Left colon (tissue), 2 donors: ENCODE measurements around the gene MKX. TPM values are rescaled to one million over a fixed set of nuclear protein-coding genes. Genes with fewer than 3 reads are reported as not detected.
"Not testable (repeated sequence)": the region's sequence is repeated elsewhere in the genome, so short reads cannot be mapped to it uniquely, and the experiment has no call there.

Experiments used
- ATAC-seq: fragments of 200-7000 bp; cut with Tn5 transposase; one replicate; pipeline ENCODE4 v1.9.1; 2020; ENCODE audit warnings: mild to moderate bottlenecking, moderate library complexity
- DNase-seq, 2 donors: peaks; one replicate each; pipeline ENCODE4 v3.0.0-alpha.2; 2020
- intact Hi-C, 2 donors: fragments of 100-400 bp; cut with DNase I in 1 of 2; cut with micrococcal nuclease in 1 of 2; formaldehyde crosslinking; loops; one replicate each; pipeline versions ENCODE4 v1.11.2 to v1.14.0; 2022; cut with DNase I, micrococcal nuclease
- total RNA-seq, 2 donors: library from RNA; stranded (reverse); fragmentation: NEBNext Ultra II Directional; extraction: Animal tissue kit (Norgen Biotek cat#: 25700); gene quantifications; one replicate each; pipeline ENCODE4 v1.2.1, GENCODE V29; 2021
- donor health status: DM: no; HTN: no; CAD: no.
- donor health status: DM: yes; HTN: yes; CAD: no.

The MKX gene
- total RNA-seq, 2 donors from 2014 or later, result 0.06 to 0.75 TPM

DNA sequence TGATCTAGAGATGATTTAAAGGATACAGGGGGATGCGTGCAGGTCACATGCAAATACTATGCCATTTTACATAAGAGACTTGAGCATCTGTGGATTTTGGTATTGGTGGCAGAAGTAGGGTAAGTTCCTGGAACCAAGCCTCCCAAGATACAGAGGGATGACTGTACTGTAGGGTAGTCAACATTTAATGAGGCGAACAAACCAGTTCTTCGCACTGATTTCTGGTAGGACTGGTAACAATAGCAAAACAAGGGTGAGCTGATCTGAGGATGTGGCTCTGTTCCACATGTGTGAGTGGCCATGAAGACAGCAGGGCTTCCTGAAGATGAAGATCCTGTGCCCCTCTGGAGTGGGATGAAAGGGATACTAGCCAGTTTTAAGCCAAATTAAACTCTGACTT is 36.3 kb downstream of the MKX start:
- DNase-seq (no peak), ATAC-seq (no peak)
- intact Hi-C loops, result no loop called here

DNA sequence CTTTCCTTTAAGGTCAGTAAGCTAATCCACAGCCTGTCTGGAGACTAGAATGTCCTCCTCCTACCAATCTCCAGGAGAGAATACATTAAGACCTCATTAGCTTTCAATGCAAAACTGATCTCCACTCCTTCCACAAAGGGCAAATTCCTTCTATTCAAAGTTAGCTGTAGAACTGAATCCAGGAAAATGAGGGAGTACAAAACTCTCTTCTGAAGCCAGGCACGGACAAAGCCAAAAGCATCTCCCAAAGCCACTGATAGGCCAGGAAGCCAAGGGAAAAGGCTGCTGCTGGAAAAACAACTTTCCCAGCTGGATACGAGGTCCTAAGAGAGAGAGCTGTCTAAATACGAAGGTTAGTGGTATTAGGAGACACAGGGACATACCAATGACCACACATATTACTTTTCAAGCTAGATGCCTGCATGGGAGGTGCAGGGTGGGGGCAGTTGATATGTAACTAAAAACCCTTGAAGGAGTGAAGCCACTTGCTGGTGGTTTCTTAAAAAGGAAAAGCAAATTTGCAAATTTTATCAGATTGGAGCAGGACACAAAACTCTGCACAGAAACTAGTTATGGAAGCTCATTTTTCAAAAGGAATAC is 43.6 kb downstream of the MKX start:
- ATAC-seq, result no peak

DNA sequence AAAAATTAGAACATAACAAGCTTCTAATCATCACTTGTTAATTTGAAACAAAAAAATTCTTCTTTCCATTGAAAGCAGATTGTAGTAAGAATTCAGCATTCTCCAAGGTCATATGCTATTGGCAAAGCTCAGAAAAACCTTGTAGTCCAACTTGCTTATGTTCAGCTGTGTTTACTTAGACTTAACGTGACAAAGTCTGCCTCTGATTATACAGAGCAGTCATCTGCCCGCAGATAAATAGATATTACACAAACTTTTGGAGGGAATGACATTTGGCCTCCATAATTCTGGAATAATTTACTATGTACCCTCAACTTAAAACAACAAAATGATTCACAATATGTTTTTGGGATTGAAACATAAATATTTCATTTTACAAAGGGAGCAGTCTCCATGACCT is 45.8 kb downstream of the MKX start:
- ATAC-seq (no peak), DNase-seq (no peak)
- intact Hi-C loops, result no loop called here

More for the DNA sequence above, 43.6 kb downstream of the MKX start:
- no peak for DNase-seq
- intact Hi-C loops, result no loop called here

DNA sequence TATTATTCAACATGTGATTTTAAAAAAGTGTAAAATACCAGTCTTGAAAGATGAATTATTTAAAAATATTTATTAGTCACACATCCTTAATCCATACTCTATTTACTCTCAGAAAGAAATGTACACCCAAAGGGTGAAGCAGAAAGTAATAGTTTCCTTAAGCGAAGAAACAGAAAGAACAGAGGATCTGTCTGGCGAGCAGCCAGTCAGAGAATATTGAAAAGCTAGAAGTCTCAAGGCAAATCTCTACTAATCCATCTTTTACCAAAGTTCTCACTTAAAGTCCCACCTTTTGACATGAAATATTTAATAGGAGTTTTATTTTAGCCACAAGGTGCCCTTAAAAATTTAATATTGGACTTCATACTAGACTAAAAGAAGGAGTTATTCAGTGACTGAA is 46.7 kb downstream of the MKX start:
- DNase-seq (no peak), ATAC-seq (no peak)
- intact Hi-C loops, result no loop called here

DNA sequence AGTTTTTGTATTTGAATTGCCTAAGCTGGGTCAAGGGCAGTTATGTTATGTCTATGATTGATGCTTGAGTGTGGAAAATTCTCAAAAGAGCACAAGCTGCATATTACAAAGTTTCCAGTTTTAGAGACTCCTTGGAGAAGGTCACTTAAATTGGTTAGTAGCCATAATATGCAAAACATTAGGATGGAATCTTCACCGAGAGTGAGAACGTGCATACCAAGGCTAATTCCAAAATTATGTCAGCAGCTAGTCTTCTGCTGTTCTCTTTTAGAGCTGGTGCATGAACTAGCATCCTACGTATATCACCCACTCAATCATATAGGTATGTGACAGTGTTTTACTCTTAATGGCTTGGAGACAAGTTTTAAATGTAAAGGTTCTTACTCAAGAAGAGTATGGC is 49.2 kb downstream of the MKX start:
- DNase-seq (no peak), ATAC-seq (no peak)
- intact Hi-C loops, result no loop called here

DNA sequence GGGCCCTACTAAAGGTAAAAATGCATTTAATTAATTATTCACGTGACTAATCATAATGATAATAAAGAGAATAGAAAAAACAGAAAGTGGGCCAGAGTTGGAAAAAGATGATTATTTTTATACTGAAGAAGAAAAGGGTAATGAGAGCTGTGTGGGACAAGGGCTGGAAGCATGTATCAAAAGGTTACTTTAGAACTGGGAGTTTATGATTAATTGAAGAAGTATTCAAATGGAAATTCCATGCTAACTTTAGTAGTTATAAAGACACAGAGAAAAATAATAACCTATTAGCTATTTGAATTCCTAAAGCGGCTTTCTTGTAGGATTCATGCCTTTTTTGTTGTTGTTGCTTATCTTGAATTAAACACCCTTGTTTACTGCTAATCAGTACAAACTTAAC is 49.9 kb downstream of the MKX start:
- no peak for ATAC-seq
- intact Hi-C loops, result no loop called here
- DNase-seq, result no peak

DNA sequence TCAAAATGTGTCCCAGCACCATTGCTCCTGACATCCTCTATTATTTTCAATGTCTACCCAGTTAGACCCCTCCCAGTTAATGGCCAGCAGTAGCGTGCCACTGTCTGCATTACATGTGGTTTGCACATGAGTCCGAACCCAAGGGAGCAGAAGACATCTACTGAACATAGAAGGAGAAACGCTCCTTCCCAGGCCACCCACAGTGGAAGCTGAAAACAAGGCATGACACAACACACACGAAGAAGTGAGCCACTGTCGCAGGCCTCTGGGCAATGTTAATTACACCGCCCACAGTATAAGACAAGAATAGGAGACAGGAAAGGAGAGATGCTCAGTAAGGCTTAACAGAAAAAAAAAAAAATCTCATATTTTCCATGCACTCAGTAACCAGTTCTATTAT is 50.5 kb downstream of the MKX start:
- no peak for DNase-seq
- intact Hi-C loops, result no loop called here
- no peak for ATAC-seq

DNA sequence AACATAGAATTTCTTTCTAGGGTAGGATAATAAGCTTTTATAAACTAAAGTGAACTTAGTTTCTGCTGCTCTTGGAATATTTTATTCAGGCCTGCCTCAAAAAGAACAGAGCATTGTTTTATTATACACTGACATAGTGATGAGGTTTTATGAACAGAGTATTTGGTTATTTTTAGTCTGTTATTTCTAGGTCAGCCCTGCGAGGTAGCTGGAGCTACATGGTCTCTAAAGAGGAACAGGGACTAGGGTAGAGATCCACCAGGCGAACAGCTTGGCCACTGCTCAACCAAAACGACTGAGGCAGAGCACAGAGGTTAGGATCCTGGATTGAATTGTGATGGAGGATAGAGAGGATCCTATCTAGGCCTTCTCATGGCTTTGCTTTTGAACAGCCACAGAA is 53.0 kb downstream of the MKX start:
- ATAC-seq, result no peak

DNA sequence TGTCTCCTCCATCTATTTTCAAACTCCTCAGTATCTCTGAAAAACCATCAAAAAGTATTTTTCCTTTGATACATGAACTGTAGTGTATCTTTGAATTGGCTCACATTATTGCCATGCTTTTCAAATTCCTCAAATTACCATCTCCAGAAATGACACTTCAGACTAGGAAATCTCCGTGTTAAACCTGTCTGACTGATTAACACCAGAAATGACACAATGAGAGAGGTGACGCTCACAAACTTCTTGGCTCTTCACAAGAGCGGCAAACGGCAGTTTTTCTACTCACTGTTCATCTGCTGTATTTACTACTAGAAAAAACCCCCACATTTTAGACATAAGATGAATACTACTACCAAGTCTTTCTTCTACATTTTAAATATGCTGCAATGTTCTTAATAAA is 56.6 kb downstream of the MKX start:
- intact Hi-C loops, result no loop called here
- no peak for ATAC-seq
- DNase-seq, result no peak

More for the DNA sequence above, 53.0 kb downstream of the MKX start:
- intact Hi-C loops, result no loop called here
- no peak for DNase-seq

DNA sequence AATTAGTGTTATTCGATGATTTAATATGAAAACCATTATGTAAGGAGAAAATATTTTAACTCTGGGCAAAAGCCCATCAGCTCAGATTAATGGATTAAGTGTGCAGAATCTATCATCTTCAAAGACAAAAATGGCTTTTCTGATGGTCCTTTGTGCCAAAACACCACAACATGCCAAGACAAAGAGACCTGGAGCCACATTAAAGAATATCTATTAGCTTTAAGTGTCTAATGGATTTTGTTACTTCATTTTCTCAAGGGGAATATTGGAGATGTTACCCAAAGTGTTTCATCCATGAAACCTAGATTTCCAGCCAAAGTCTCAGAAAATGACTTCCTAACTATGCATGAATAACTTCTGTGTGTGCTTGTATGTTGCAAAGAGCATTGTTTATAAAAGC is 57.3 kb downstream of the MKX start:
- ATAC-seq, result no peak
- intact Hi-C loops, result no loop called here
- DNase-seq, result no peak

DNA sequence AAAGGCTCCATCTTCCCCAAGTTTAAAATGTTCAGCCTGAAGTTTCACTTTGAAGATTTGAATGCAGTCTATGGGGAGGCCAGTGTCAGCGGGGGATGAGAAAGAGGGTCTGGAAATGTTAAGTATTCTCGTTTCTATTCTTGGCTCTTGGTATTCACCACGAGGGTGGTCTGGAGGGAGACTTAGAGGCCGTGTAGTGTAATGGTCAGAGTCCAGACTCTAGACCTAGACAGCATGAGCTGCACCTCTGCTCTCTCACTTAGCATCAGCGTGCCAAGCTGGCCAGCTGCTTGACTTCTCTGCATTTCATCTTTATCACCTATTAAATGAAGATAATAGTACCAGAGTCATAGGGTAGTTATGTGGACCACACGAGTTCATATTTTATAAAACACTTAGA is 57.9 kb downstream of the MKX start:
- DNase-seq, result no peak
- no peak for ATAC-seq
- intact Hi-C loops, result no loop called here

DNA sequence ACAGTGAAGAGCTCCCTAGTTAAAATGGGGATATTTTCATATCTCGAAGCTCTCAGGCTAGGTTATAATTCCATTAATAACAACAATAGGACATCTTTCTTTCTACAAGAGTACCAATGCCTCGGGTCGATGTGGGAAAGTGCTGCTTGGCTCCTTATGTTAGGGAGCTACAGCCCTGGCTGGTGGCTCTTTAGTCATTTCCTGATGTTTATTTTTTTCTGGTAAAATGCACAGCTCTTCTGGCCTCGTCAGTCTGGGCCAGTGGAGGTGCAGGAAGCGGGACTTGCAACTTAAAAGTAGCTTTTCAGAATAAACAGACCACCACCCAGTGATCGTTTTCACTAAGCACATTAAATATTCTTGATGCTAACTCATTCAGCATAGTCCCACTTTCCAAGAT is 58.3 kb downstream of the MKX start:
- no peak for DNase-seq
- intact Hi-C loops, result no loop called here
- no peak for ATAC-seq

DNA sequence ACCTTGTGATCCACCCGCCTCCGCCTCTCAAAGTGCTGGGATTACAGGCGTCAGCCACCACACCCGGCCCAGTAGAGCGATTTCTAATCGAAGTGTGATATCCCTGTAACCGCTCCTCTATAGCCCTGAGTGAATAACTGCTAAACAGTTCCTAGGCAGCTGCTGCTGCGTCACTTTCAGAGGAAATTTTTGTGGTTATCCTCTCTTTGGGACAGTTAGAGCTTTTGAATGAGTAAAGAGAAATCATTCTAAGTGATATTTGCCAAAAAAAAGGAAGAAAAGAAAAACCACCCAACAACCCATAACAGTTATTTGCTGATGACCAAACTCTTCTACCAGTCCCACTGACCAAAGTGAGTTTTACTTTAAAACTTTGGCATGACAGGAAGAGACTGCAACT is 59.9 kb downstream of the MKX start:
- ATAC-seq (no peak), DNase-seq (no peak)
- intact Hi-C loops, result no loop called here

DNA sequence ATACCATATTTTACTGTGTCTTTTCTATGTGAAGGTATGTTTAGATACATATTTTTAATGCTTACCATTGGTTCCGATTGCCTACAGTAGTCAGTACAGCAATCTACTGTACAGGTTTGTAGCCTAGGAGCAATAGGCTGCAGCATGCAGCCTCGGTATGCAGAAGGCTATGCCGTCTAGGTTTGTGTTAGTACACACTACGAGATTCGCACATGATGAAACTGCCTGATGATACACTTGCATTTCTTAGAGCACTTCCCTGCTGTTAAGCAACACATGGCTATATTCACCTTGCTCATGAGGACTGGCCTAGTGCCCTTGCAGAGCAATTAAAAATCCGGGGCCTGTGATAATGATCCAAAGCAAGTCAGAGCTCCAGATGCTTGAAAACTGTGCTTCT is 62.4 kb downstream of the MKX start:
- no peak for DNase-seq
- intact Hi-C loops, result no loop called here
- ATAC-seq, result no peak

DNA sequence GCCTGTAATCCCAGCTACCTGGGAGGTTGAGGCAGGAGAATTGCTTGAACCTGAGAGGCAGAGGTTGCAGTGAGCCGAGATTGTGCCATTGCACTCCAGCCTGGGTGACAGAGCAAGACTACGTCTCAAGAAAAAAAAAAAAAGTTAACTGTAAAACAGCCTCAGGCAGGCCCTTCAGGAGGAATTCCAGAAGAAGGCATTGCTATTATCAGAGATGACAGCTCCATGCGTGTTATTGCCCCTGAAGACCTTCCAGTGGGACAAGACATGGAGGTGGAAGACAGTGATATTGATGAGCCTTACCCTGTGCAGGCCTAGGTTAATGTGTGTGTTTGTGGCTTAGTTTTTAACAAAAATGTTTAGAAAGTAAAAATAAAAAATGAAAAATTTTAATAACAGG is 63.8 kb downstream of the MKX start:
- intact Hi-C loops, ATAC-seq, DNase-seq: not testable (repeated sequence)

DNA sequence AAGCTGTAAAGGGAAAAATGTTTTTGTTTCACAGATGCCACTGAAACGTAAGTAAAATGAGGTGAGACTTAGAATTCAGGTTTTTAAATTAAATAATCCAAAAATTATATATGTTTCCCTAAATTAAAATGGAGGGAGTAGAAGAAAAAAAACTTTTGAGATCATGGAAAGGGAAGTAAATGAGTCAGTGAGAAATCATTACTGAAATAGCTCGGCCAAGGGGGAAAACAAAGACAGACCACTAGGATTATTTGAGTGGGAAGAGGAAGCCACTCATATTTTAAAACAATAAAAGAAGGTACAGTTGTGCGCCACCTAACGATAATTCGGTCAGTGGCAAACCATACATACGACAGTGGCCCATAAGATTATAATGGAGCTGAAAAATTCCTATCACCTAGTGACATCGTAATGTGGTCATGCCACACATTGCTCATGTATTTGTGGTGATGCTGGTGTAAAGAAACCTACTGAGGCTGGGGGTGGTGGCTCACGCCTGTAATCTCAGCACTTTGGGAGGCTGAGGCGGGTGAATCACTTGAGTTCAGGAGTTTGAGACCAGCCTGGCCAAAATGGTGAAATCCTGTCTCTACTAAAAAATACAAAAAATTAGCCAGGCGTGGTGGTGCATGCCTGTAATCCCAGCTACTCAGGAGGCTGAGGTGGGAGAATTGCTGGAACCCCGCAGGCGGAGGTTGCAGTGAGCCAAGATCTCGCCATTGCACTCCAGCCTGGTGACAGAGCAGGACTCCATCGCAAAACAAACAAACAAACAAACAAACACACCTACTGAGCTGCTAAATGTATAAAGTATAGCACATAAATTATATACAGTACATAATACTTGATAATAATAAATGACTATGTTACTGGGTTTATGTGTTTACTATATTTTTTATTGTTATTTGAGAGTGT is 64.7 kb downstream of the MKX start:
- intact Hi-C loops, result no loop called here
- DNase-seq (no peak), ATAC-seq (no peak)

DNA sequence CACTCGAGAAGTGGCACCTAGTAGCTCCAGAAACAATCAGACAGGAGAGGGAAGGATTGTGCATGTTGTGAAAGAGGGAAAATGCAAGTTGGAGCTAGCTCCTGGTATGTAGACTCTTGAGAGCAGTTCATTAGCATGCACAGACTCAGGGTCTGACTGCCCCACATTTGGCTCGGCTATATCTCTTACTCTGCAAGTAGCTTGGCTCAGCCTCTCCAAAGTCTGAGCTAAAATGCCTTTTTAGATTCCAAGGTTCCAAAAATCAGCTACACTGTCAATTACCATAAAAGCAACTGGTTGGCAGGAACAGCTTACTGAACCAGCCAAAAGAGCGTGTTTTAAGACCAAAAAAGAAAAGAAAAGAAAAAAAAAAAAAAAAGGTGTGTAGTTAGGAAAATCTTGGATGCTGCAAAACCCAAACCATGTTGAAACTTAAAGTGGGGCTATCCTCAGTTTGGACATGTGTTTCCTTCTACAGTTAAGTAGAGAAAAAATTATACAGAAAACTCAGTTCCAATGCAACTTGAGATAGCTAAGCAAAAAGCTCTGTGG is 65.5 kb downstream of the MKX start:
- intact Hi-C loops, result no loop called here
- DNase-seq (no peak), ATAC-seq (no peak)

DNA sequence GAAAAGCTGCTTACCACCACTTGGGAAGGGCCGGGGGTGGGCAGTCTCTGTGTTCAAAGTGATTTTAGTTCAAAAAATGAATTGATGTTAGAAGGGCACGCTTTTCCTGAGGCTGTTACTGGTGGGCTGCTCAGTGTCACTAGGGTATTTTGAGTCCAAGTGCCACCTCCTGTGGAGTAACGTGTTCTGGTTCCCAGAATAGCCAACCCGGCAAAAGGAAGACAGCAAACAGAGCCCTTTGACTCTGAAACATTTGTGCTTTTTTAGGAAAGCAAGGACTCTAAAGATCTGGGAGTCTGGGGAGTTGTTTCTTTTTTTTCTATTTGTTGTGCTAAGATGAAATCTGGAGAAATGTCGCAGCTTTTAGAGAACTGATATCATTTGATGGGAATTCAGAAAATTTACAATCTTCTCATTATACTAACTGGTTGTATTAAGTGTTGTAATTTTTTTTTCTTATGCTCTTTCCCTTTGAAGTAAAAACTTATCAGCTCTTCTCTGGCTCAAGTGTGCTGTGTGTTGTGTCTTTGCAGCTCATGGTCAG is 66.2 kb downstream of the MKX start:
- intact Hi-C loops, result no loop called here
- DNase-seq, result no peak
- ATAC-seq, result no peak

DNA sequence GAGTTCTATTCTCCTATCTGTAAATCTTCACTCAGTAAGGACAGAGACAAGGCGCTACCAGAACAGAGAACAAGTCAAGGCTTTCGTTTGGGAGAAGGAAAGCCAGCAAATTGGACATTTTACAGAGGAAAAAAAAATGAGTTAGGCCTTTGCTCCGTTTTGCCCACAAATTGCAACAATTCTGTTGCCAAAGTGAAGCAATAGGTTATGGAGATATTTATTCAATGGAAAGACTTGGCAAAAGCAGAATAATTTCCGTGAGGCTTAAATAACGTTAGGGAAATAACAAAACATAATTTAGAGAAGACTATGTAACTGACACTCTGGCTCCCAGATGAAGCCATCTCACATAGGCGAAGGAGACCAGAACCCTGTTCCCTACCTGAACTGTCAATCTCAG is 67.5 kb downstream of the MKX start:
- ATAC-seq (no peak), DNase-seq (no peak)
- intact Hi-C loops, result no loop called here

DNA sequence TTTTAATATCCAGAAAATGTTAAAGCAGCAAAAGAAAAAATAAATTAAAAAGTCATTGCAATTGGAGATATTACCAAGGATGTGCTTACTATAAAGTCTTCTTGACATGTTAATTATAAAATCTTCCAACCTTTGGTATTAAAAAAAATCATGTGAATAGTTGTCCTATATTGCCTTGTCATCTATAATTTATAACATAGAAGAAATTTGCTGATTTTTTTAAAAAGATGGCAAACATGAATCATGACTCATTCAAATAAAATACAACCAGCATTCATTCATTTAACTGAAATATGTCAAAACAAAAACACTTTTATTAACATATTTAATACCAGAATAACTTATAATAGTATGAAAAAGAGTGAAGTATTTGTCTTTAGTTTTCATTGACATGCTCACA is 72.6 kb downstream of the MKX start:
- no peak for DNase-seq
- intact Hi-C loops, result no loop called here
- ATAC-seq, result no peak
